SW480 (cell line): ENCODE measurements around the gene PCDHB11.
"Not testable (repeated sequence)": the region's sequence is repeated elsewhere in the genome, so short reads cannot be mapped to it uniquely, and the experiment has no call there.

Experiments
- DNase-seq: peaks from one replicate; pipeline ENCODE4 v3.0.0-alpha.2; 2016; ENCODE audit warnings: low spot score

Gene PCDHB11

DNA sequence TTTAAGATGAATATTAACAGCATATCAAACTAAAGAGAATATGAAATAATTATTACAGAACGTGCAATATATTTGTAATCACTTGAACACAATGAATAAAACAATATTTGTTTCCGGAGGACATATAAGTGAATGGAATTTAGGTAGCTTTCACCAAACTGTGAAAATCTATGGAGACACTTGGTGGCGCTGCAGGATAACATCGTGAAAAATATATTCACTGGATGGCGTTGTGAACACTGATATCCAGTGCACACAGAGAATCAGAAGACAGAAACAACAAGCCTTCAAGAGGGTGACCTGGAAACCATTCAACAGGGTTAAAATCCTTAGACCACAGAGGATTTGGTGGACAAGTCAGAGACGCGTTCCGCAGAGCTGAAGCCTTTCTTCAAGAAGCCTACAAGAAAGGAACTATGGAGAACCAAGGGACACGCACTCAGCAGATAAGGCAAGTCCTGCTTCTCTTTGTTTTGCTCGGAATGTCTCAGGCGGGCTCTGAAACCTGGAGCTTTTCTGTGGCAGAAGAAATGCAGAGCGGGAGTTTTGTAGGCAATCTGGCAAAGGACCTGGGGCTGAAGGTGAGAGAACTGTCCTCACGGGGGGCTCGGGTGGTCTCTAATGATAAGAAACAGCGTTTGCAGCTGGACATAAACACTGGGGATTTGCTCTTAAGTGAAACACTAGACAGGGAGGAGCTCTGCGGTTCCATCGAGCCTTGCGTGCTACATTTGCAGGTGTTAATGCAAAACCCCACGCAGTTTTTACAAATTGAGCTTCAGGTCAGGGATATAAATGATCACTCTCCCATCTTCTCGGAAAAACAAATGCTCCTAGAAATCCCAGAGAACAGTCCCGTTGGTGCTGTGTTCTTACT, at the start of gene PCDHB11:
PCDHB11 (plus strand) TSS at position 269 of the 877 bp plus-strand sequence; CDS start at position 417, 148 bp downstream.
- peak; percentile 20 for DNase-seq

DNA sequence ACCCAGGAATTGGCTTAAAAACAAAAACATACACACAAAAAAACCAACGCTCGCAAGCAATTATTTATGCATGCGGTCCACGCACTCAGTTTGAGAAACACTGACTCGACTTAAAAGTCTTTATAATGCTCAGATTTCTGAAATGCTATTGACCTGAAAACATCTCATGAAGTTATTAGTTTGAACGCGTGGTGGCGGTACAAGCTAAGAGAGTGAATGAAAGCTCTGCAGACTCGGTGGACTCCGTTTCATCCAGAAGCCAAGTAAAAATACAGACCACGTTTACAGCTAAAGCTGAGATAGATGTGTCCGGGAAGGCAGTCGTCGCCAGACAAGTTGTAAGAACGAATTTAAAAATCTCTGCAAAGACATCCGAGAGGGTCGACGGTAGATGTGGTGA, 49.6 kb upstream of the PCDHB11 start, which contains the start of gene PCDHB6:
PCDHB6 (plus strand) TSS at position 246 of the 400 bp plus-strand sequence. CDS start 201 bp downstream, outside the sequence.
- no peak for DNase-seq

DNA sequence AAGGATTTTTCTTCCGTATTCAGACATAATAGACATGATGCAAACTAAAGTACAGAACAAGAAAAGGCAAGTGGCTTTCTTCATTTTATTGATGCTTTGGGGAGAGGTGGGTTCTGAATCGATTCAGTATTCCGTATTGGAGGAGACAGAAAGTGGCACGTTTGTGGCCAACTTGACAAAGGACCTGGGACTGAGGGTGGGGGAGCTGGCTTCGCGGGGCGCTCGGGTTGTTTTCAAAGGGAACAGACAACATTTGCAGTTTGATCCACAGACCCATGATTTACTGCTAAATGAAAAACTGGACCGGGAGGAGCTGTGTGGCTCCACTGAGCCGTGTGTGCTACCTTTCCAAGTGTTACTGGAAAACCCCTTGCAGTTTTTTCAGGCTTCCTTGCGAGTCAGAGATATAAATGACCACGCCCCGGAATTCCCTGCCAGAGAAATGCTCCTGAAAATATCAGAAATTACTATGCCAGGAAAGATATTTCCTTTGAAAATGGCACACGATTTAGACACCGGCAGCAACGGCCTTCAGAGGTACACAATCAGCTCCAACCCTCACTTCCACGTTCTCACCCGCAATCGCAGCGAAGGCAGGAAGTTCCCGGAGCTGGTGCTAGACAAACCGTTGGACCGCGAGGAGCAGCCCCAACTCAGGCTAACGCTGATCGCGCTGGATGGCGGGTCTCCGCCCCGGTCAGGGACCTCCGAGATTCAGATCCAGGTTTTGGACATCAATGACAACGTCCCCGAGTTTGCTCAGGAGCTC, 49.0 kb upstream of the PCDHB11 start:
- no peak for DNase-seq

DNA sequence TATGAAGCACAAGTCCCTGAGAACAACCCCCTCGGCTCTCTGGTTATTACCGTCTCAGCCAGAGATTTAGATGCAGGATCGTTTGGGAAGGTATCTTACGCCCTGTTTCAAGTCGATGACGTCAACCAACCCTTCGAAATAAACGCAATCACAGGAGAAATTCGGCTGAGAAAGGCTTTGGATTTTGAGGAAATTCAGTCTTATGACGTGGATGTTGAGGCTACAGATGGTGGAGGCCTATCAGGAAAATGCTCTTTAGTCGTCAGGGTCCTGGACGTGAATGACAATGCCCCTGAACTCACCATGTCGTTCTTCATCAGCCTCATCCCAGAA, 48.5 kb upstream of the PCDHB11 start:
- no peak for DNase-seq

DNA sequence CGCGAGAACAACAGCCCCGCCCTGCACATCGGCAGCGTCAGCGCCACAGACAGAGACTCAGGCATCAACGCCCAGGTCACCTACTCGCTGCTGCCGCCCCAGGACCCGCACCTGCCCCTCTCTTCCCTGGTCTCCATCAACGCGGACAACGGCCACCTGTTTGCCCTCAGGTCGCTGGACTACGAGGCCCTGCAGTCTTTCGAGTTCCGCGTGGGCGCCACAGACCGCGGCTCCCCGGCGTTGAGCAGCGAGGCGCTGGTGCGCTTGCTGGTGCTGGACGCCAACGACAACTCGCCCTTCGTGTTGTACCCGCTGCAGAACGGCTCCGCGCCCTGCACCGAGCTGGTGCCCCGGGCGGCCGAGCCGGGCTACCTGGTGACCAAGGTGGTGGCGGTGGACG, 47.8 kb upstream of the PCDHB11 start:
- not testable (repeated sequence) for DNase-seq

DNA sequence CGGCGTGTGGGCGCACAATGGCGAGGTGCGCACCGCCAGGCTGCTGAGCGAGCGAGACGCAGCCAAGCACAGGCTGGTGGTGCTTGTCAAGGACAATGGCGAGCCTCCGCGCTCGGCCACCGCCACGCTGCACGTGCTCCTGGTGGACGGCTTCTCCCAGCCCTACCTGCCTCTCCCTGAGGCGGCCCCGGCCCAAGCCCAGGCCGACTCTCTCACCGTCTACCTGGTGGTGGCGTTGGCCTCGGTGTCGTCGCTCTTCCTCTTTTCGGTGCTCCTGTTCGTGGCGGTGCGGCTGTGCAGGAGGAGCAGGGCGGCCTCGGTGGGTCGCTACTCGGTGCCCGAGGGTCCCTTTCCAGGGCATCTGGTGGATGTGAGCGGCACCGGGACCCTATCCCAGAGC, 47.3 kb upstream of the PCDHB11 start:
- not testable (repeated sequence) for DNase-seq

DNA sequence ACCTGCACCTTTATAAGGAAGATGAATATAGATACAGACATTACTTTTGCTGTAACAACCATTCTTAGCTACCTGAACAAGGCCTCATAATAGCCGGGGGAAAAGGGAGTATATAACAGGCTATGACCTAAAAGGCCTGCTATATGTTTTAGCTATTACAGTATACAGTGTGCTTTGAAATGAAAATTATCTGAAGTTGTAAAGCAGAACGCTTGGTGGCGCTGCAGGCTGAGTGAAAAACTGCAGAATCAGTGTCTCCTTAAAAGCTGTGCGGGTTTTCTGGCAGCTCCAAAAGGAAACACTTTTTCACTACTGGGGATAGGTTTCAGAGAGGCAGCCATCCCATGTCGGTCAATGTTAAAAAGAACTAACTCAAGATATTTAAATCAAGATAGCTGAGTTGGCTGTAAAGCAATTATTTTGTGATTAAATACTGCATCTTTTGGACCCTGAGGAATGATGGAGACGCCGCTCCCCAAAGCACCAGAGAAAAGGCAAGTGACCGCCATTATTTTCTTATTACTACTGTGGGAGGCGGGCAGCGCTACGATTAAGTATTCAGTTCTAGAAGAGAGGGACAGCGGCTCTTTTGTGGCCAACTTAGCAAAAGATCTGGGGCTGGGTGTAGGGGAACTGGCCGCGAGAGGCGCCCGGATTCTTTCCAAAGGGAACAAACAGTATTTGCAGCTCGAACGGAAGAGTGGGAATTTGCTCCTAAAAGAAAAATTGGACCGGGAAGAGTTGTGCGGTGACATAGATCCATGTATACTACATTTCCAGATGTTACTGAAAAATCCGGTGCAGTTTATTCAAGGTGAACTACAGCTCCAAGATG, 43.7 kb upstream of the PCDHB11 start:
- no peak for DNase-seq

DNA sequence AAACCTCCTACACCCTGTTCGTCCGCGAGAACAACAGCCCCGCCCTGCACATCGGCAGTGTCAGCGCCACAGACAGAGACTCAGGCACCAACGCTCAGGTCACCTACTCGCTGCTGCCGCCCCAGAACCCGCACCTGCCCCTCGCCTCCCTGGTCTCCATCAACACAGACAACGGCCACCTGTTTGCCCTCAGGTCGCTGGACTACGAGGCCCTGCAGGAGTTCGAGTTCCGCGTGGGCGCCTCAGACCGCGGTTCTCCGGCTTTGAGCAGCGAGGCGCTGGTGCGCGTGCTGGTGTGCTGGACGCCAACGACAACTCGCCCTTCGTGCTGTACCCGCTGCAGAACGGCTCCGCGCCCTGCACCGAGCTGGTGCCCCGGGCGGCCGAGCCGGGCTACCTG, 42.1 kb upstream of the PCDHB11 start:
- not testable (repeated sequence) for DNase-seq

DNA sequence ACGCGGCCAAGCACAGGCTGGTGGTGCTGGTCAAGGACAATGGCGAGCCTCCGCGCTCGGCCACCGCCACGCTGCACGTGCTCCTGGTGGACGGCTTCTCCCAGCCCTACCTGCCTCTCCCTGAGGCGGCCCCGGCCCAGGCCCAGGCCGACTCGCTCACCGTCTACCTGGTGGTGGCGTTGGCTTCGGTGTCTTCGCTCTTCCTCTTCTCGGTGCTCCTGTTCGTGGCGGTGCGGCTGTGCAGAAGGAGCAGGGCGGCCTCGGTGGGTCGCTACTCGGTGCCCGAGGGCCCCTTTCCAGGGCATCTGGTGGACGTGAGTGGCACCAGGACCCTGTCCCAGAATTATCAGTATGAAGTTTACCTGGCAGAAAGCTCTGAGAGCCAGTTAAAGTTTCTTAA, 41.5 kb upstream of the PCDHB11 start:
- not testable (repeated sequence) for DNase-seq

DNA sequence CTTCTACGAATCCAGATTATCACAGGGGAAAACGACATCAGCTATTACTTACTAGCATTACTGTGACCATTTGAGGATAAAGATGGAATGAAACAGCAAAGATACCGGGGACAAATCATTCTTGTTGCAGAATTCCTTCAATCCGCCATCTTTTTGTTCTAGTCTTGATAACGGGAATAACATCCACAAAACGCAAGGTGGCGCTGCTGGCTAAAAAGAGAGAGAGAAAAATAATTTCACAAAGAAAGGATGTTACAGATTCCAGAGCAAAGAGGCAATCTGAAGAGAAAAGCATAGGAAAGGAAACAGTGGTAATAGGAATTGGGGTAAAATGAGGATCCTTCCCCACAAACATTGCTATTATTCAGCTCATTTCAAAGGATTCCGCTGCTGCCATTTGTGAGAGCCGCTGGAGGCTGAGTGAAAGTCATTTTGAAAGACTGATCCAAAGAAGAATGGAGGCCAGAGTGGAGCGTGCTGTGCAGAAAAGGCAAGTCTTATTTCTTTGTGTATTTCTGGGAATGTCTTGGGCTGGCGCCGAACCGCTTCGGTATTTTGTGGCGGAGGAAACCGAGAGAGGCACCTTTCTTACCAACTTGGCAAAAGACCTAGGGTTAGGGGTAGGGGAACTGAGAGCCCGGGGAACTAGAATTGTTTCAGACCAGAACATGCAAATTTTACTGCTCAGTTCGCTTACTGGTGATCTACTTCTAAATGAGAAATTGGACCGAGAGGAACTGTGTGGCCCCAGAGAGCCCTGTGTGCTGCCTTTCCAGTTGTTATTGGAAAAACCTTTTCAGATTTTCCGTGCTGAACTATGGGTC, 26.8 kb upstream of the PCDHB11 start, which contains the start of gene PCDHB7:
PCDHB7 (plus strand) TSS at position 264 of the 824 bp plus-strand sequence; CDS start at position 456, 192 bp downstream.
- peak; percentile 36 for DNase-seq

DNA sequence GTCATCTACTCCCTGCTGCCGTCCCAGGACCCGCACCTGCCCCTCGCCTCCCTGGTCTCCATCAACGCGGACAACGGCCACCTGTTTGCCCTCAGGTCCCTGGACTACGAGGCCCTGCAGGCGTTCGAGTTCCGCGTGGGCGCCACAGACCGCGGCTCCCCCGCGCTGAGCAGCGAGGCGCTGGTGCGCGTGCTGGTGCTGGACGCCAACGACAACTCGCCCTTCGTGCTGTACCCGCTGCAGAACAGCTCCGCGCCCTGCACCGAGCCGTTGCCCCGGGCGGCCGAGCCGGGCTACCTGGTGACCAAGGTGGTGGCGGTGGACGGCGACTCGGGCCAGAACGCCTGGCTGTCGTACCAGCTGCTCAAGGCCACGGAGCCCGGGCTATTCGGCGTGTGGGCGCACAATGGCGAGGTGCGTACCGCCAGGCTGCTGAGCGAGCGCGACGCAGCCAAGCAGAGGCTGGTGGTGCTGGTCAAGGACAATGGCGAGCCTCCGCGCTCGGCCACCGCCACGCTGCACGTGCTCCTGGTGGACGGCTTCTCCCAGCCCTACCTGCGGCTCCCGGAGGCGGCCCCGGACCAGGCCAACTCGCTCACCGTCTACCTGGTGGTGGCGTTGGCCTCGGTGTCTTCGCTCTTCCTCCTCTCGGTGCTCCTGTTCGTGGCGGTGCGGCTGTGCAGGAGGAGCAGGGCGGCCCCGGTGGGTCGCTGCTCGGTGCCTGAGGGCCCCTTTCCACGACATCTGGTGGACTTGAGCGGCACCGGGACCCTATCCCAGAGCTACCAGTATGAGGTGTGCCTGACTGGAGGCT, 24.9 kb upstream of the PCDHB11 start:
- not testable (repeated sequence) for DNase-seq

DNA sequence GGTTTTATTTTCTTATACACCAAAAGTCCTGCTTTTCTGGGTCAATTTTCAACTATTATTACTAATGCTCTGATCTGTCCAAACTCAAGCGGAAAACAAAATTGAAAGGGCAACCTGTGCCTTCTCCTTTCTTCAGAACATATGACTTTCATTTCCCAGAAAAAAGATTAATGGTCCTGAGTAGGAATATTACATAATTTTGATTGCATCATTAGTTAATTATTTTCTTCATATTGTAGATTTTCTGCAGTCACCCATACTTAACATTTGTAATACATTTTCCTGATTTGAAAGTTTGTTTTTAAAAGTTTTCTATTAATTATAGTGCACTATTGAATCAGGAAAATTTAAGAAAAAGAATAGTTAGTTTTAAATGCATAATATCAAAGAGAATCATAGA, 23.5 kb upstream of the PCDHB11 start:
- DNase-seq: no peak

DNA sequence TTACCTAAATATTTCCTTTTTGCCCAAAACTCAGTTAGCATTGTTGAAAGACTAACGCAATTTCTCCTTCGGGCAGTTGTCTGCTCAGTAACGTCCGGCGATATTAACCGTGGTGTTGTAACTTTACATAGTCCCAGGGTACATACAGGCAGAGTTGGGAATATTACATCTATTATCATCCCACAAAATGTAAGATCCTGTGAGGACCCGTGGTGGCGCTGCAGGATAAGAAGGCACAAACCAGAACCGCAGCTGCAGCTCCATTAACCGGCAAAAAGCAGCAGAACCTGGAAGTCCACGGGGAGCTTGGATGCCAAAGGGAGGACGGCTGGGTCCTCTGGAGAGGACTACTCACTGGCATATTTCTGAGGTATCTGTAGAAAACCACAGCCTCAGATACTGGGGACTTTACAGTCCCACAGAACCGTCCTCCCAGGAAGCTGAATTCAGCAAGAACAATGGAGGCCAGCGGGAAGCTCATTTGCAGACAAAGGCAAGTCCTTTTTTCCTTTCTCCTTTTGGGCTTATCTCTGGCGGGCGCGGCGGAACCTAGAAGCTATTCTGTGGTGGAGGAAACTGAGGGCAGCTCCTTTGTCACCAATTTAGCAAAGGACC, 21.7 kb upstream of the PCDHB11 start, which contains the start of gene PCDHB8:
PCDHB8 (plus strand) TSS at position 214 of the 615 bp plus-strand sequence; CDS start at position 459, 245 bp downstream.
- DNase-seq: peak; percentile 29

DNA sequence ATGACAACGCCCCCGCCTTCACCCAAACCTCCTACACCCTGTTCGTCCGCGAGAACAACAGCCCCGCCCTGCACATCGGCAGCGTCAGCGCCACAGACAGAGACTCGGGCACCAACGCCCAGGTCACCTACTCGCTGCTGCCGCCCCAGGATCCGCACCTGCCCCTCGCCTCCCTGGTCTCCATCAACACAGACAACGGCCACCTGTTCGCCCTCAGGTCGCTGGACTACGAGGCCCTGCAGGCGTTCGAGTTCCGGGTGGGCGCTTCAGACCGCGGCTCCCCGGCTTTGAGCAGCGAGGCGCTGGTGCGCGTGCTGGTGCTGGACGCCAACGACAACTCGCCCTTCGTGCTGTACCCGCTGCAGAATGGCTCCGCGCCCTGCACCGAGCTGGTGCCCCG, 20.1 kb upstream of the PCDHB11 start:
- not testable (repeated sequence) for DNase-seq

DNA sequence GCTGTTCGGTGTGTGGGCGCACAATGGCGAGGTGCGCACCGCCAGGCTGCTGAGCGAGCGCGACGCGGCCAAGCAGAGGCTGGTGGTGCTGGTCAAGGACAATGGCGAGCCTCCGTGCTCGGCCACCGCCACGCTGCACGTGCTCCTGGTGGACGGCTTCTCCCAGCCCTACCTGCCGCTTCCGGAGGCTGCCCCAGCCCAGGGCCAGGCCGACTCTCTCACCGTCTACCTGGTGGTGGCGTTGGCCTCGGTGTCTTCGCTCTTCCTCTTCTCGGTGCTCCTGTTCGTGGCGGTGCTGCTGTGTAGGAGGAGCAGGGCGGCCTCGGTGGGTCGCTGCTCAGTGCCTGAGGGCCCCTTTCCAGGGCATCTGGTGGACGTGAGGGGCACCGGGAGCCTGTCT, 19.6 kb upstream of the PCDHB11 start:
- not testable (repeated sequence) for DNase-seq

DNA sequence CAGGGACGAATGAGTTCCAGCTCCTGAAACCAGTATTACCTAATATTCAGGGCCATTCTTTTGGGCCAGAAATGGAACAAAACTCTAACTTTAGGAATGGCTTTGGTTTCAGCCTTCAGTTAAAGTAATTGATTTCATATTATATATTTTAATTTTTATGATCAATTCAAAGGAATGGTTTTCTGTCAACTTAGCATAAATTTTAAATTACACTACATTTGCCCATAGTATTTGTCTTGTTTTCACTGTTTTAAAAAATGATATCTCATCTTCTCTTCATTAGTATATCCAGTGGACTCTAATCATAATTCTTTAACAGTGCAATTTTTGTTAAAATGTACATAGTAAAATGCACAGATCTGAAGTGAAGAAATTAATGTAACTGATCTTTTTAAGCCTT, 19.1 kb upstream of the PCDHB11 start:
- no peak for DNase-seq

DNA sequence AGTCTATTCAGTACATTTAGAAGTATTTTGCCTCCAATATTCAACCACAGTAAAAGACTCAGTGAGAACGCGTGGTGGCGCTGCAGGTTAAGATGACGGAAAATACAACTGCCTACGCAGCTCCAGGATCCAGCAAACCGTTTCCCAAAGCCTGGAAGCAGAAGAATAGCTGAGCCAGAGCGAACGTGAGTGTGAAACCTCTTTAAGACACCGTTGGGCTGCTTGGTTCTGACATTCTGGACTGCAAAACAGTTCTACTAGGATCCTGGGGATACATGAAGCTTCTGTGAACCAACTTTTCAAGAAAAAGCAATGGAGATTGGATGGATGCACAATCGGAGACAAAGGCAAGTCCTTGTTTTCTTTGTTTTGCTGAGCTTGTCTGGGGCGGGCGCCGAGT, 17.2 kb upstream of the PCDHB11 start, which contains the start of gene PCDHB16:
PCDHB16 (plus strand) TSS at position 140 of the 400 bp plus-strand sequence; CDS start at position 313, 173 bp downstream.
- DNase-seq: no peak

DNA sequence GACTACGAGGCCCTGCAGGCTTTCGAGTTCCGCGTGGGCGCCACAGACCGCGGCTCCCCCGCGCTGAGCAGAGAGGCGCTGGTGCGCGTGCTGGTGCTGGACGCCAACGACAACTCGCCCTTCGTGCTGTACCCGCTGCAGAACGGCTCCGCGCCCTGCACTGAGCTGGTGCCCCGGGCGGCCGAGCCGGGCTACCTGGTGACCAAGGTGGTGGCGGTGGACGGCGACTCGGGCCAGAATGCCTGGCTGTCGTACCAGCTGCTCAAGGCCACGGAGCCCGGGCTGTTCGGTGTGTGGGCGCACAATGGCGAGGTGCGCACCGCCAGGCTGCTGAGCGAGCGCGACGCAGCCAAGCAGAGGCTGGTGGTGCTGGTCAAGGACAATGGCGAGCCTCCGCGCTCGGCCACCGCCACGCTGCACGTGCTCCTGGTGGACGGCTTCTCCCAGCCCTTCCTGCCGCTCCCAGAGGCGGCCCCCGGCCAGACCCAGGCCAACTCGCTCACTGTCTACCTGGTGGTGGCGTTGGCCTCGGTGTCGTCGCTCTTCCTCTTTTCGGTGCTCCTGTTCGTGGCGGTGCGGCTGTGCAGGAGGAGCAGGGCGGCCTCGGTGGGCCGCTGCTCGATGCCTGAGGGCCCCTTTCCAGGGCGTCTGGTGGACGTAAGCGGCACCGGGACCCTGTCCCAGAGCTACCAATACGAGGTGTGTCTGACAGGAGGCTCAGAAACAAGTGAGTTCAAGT, 15.1 kb upstream of the PCDHB11 start:
- not testable (repeated sequence) for DNase-seq
